GM12801 (cell line): ENCODE measurements around the gene SLC44A1.

ENCODE experiments used
- TF ChIP-seq, protein P1 (sequence below): IDR thresholded peaks from one replicate; pipeline ENCODE4 v1.5.1; 2011; ENCODE audit warnings: control low read depth; ENCODE audit not compliant: insufficient read length; ENCODE audit errors: extremely low read depth

SLC44A1 gene

DNA sequence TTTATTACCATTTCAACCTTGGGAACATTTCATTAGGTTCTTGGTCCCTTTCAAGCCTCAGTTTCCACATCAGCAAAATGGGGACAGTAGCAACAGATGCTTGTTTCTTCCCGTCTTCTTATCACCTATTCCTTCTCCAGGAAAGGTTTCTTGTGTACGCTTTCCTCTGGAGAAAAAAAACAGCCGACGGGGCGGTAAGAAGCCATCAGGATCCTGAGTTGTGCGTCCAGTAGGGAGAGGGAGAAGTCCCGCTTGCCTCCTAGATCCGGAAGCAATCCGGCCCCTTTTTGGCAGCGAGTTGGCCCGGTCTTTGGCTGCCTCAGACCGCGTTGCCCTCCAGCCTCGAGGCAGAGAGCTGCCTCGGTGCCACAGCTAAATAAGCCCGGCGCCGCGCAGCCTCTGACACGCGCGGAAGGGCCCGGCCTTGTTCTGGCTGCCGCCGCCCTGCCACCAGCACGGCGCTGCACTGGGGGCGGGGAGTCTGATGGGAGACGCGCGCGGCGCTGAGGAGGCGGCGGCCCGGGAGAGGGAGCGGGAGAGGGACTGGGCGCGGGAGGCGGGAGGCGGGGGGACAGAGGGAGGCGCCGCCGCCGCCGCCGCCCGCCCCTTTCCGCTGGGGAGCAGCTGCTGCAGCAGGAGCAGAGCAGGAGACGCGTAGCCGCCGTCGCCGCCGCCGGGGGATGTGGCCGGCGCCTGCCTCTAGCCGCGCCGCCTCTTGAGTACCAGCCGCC, at the start of gene SLC44A1:
Gene SLC44A1 (plus strand): TSS at position 649 of the 731 bp plus-strand sequence. CDS start 218 bp downstream, outside the sequence.
- TF ChIP-seq, protein P1, sequence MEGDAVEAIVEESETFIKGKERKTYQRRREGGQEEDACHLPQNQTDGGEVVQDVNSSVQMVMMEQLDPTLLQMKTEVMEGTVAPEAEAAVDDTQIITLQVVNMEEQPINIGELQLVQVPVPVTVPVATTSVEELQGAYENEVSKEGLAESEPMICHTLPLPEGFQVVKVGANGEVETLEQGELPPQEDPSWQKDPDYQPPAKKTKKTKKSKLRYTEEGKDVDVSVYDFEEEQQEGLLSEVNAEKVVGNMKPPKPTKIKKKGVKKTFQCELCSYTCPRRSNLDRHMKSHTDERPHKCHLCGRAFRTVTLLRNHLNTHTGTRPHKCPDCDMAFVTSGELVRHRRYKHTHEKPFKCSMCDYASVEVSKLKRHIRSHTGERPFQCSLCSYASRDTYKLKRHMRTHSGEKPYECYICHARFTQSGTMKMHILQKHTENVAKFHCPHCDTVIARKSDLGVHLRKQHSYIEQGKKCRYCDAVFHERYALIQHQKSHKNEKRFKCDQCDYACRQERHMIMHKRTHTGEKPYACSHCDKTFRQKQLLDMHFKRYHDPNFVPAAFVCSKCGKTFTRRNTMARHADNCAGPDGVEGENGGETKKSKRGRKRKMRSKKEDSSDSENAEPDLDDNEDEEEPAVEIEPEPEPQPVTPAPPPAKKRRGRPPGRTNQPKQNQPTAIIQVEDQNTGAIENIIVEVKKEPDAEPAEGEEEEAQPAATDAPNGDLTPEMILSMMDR, result no peak

DNA sequence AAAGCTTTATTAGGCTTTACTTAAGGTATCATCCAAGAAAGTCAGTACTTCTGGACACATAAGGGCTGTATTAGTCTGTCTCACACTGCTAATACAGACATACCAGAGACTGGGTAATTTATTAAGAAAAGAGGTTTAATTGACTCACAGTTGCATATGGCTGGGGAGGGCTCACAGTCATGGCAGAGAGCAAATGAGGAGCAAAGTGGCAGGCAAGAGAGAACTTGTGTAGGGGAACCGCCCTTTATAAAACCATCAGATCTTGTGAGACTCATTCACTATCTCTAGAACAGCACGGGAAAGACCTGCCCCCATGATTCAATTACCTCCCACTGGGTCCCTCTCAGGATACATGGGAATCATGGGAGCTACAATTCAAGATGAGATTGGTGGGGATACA, 49.2 kb upstream of the SLC44A1 start:
- TF ChIP-seq, protein P1, result no peak

DNA sequence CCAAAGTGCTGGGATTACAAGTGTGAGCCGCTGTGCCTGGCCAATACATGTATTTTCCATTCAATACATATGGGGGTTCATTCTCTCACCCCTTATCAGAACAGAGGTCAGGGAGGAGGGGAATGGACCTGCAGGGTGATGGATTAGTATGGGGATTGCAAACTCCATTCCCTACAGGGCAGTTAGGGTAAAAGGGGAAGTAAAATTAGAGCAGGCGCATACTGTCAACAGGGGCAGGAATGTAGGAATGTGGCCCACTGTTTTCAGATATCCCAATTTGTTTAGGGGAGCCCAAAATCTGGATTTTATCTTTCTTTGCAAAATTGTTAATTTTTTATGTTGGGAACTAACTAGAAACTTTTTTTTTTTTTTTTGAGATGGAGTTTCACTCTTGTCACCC, 46.4 kb upstream of the SLC44A1 start:
- TF ChIP-seq, protein P1, result no peak

DNA sequence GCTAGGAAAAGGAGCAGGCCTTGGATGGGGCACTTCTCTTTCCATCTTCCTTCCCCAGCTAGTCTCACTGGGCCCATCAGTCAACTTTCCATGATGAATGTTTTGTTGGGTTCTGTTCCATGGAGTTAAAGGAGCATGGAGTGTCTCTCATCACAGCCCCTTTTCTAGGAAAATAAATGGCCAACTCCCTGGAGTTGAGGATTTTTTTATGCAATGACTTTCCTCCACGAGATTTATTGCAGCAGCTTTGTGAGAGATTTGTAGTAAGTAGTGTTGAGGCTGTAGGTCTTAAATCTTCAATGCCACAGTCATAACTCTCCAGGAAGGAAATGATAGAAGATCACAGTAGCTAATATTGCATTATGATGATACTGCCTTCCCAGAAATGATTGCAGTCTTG, 45.6 kb upstream of the SLC44A1 start:
- TF ChIP-seq, protein P1, result no peak

DNA sequence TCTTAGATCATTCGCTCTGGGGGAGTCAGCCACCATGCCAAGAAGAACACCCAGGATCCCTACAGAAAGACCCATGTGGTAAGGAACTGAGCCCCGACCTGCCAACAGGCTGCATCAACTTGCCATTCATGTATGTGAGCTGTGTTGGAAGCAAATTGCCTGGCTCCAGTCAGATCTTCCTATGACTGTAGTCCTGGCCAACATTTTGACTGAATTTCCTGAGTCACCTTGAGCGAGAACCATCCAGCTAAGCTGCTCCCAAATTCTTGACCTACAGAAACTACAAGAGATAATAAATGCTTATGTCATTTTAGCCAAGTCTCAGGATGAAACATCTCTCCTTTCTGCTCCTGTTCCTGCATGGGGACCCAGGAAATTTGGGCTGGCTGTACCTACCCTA, 40.0 kb upstream of the SLC44A1 start:
- TF ChIP-seq, protein P1, result no peak

DNA sequence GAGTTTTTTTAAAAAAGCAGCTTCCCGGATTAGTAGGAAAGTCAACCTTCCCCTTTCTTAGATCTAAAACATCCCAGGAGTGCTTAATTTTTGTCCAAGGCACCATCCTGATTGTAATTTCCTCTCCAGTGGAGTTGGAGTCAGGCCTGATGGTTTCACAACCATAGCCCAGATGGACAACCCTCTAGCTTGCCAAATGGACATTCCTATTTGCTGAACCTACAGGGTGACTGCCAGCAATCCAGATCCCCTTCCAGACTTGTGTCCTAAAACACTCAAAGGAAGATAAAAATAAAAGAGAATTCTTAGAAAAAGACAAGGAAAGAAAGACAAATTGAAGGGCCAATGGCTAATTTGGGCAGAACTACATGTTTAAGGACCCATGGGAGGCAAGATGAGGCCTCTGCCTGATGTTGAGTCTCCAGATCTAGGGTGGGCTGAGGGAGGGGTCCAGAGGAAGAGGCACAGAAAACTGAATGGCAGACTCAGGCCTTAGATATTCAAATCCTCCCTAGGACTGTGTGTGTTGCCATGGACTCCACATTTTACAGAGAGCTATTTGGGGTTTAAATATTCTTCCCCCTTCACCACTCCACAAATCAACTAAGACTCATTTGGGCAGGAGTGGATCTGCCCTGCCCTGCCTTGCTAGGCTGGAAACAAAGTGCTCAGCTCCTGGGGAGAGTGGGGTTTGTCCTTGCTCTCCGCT, 38.5 kb upstream of the SLC44A1 start:
- TF ChIP-seq, protein P1, result no peak

DNA sequence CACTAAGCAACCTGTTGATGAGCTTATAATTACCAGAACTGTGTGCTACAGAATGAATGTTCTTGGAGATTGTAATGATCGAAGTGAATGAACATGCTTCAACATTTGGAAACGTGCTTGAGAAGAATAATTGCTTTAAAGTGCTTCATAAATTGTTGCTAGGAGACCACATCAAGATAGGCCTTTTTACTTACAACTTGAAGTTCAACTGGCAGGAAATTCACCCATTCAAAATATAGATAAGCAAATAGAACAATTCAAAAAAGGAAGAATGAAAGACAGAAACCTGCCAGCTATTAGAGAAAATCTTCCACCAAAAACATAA, 38.0 kb upstream of the SLC44A1 start:
- TF ChIP-seq, protein P1, result no peak
